ENCODE measurements around the gene FAM83C.
"Not testable (repeated sequence)": the region's sequence is repeated elsewhere in the genome, so short reads cannot be mapped to it uniquely, and the experiment has no call there.

The FAM83C gene

DNA sequence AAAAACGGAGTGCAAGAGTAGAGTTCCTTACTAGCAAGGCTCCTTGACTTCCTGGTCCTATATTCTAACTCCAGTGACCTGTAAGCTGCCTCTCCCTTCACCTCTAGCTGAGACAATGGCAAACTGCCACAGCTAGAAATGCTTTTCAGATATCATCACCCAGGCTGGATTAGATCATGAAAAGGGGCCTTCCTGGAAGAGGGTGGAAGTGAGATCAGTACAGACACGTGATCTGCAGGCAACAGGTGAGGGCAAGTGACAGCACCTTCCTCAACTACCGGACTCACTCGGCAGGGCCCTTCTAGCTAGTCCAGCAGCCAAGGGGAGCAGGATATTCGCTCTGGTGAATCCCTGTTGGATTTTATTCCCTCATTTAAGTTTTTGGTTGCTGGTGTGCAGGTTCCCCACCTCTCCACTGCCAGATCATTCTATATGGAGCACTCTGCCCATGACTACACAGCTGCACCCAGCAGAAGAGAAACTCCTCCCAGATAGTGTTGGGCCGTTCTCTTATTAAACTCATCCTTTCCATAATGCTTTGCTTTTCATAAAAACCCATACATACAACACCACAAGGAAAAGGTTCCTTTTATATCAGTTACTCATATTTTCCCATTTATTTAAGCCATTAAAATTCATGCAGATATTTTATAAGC, 26.4 kb upstream of the FAM83C start:
- DNase-seq (ENCODE audit: low spot score): no peak

DNA sequence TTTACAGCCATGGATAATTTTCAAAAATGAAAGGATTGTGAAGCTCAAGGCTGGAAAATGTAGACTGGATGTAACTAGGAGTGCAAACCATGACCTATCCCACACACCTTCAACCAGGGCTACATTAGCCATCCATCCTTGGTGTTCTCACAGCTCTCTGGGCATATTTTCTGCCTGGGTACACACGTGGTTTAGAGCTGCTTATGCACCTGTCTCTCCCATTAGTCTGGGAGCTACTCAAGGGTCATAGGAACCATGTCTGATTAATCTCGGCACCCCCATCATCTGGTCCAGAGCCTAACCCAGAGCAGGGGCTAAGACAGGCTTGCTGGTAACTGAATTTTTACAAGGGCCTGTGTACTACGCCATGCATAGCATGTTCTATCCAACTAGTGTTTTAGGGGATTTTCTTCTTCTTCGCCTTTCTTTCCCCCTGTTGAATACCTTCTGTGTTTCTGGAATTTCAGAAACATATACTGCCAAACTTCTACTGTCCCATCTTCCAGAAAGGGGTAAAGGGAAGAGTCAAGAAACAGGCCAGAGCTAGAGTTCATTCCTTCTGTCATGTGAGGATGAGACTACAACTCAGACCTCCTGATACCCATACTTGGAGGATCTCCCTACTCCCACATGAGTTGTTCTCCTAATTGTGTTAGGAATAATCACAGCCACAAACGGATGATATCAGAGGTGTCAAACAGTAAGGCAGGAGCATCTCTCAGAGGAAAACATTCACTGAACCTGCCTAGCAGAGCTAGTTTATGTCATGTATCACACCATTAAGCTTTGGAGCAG, 25.4 kb upstream of the FAM83C start:
- DNase-seq (ENCODE audit: low spot score): no peak

DNA sequence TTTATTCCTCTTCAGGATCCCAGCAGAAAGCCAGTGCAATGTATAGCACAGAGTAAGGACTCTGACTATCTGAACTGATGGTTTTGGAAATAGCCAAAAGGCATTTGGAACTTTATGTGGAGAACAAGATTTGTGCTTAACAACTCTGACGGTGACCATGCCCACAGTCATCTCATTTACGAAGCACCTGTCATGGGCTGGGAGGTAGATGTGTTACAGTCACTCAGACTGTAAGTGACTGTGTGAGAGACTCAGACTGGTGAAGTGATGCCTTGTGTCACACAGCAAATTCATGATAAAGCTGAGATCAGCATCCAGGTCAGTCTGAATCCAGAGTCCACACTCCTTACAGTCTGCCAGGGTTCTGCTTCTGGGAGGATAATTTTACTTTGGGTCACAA, 23.9 kb upstream of the FAM83C start:
- no peak for DNase-seq (ENCODE audit: low spot score)

DNA sequence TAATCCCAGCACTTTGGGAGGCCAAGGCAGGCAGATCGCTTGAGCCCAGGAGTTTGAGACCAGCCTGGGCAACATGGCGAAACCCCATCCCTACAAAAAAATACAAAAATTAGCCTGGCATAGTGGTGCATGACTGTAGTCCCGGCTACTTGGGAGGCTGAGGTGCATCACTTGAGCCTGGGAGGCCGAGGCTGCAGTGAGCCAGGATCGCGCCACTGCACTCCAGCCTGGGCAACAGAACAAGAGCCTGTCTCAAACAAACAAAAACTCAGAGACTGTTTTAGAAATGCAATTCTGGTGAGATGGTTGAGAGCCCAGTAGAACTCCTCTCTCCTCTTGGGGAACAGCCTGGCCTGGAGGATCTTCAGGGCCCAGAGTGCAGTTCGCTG, 23.4 kb upstream of the FAM83C start:
- DNase-seq (ENCODE audit: low spot score): not testable (repeated sequence)

GRCh38 chr20:35314816-35315631, 22.8 kb upstream of the FAM83C start:
- no peak for DNase-seq (ENCODE audit: low spot score)

DNA sequence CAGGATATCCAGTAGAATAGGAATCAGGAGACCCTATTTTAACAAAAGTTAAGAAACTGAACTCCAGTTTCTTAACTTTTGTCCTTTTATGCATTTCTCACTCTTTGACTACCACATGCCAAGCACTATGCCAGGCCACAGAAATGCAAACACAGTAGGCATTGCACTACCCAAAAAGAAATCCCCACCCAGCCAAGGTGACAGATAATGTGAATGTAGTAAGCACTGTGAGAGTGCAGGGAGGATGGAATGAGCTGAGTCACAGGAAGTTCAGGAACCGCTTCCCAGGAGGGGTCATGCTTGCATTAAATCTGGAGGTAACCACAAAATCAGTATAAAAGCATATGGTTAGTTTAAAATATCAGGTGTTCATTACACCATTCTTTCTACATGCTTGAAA, 20.1 kb upstream of the FAM83C start:
- DNase-seq (ENCODE audit: low spot score): no peak

DNA sequence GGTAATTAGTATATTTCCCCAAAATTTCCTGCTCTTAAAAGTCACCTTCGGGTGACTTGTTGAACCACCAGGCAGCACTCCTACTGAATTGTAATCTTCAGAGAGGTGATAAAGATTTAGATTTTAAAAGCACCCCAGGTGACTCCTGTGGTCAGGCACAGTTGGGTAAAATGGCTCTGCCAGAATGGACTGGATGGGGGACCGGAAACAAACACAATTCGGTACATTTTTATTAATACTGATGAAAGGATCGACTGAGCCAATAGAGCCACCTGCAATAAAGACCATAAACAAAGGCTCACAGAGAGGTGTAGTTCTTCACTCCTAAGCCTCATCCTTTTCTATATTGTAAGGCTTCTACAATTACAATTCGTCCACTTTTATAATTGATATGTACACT, 19.6 kb upstream of the FAM83C start:
- DNase-seq (ENCODE audit: low spot score): no peak

DNA sequence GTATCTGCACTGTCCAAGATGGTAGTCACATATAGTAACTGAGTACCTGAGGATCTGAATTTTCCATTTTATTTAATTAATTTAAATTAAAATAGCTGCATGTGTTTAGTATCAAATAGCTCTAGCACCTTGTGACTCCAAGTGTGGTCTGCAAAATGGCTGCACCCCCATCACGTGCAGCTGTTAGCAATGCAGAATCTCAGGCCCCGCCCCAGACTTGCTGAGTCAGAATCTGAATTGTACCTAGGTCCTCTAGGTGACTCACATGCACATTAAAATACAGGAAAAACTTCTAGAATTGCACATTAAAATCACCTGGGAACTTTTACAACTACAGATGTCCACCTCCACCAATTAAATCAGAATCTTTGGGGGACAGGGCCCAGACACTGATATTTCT, 19.2 kb upstream of the FAM83C start:
- no peak for DNase-seq (ENCODE audit: low spot score)

- DNase-seq (ENCODE audit: low spot score): peak; percentile 88
Observed at GRCh38 chr20:35307666-35308653, 15.7 kb upstream of the FAM83C start.

GRCh38 chr20:35306931-35307517, 14.8 kb upstream of the FAM83C start:
- DNase-seq (ENCODE audit: low spot score): peak; percentile 53

- DNase-seq (ENCODE audit: low spot score): no peak
Observed at GRCh38 chr20:35305682-35306556, 13.7 kb upstream of the FAM83C start.

DNA sequence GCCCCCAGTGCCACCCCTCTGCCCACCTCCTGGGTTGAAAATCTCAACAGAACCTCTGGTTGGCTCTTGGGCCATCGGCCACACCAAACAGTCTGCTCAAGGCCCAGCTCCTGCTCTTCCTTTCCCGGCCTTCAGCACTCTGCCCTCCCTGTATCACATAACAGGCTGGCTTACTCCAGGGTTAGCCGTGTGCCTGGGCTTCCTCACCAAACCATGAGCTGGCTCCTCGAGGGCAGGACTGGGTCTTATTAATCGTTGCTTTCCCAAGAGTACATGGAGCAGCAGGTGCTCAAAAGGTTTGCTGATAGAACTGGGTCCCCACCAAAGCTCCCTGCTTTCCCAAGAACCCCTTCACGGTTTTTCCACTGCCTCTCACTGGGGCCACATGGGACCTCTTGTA, 12.7 kb upstream of the FAM83C start:
- no peak for DNase-seq (ENCODE audit: low spot score)

DNA sequence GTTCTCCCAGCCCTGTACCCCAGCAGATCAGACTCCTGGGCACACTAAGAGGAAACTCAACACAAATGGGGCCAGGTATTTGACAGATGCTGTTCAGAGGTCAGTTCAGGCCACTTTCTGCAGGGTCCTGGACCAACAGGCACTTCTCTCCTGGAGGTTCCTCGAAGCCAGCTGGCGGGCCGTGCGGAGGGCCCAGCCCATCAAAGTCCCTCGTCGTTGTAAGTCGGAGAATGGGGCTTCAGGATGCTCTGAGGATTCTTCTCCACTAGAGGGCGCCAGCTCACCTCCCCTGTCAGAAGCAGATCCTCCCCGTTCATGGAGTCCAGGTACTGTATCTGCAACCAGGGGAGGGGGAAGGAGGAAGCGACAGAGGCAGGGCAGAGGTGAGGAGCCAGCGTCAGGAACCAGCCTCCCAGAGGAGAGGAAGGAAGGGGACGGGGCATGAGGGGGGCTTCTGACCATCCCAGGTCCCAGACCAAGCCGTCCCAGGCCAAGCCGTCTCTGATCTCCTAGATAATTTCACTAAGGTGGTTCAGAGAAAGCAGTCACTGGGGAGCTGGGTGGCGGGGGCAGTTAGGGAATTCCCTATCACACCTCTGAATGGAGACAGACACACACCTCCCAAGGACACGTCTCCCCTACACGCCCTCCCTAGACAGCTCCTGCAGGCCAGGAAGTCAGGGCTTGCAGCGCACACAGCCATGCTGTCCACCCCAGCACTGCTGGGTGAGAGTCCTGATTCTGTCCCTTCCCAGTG, 11.7 kb upstream of the FAM83C start:
- peak; percentile 86 for DNase-seq (ENCODE audit: low spot score)

GRCh38 chr20:35303382-35303734, 11.1 kb upstream of the FAM83C start:
- DNase-seq (ENCODE audit: low spot score): no peak

- no peak for DNase-seq (ENCODE audit: low spot score)
Observed at GRCh38 chr20:35302421-35303335, 10.5 kb upstream of the FAM83C start.

GRCh38 chr20:35301426-35301825, 9.2 kb upstream of the FAM83C start:
- DNase-seq (ENCODE audit: low spot score): no peak

DNA sequence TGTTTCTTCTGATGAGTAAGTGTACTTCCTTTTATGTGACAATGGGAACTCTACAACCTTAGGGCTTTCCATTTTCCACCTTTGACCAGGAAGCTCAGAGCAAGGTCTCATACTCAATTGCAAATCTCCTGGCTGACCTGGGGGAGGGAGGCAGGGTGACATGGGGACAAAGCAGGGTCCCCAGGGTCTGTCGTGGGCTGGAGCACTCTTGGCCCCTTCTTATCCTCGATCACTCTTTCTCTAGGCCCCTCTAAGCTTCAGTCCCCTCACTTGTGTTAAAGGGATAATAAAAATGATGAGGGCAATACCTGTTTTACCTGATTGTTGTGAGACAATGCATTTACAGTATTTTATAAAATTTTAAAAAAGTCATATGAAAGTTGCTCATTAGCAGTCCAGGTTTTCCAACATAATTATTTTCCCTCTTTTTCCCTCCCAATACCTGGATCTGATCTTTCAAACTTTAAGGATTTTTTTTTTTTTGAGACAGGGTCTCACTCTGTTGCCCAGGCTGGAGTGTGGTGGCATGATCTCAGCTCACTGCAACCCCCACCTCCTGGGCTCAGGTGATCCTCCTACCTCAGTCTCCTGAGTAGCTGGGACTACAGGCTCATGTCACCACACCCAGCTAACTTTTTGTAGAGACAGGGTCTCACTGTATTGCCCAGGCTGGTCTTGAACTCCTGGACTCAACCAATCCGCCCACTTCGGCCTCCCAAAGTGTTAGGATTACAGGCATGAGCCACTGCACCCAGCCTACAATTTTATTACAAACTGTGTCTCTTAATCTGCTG, 8.4 kb upstream of the FAM83C start:
- no peak for DNase-seq (ENCODE audit: low spot score)

DNA sequence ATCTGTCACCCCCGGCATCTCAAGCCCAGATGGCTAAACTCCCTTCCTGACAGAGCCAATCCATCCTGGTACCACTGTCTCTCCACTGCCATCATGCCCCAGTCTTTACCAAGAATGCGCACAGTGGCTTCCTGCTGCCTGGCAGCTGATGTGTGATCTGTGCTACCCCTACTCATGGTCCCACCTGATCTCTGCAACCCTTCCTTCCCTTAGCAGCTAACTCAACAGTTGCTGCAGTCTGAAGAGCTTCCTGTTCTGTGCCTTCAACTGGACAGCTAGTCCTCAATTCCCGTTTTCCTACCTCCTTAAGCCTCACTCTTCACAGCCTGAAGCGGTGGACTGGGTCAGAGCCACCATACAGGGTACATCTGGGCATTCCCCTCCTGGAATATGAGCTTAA, 7.6 kb upstream of the FAM83C start:
- DNase-seq (ENCODE audit: low spot score): no peak

Measured in Ammon's horn (tissue), 1 donor.